Stimulated activated CD8-positive, alpha-beta memory T cell treated with anti-CD3 and anti-CD28 coated beads, Interleukin-12 subunit alpha, Interleukin-12 subunit beta, amount 100 ng/mL, for 4 hours (primary cell): ENCODE data around the gene EGFR.

ENCODE experiments used
- DNase-seq: peaks from one replicate; pipeline ENCODE4 v3.0.0-alpha.2; 2020; ENCODE audit warnings: low read depth

The EGFR gene

DNA sequence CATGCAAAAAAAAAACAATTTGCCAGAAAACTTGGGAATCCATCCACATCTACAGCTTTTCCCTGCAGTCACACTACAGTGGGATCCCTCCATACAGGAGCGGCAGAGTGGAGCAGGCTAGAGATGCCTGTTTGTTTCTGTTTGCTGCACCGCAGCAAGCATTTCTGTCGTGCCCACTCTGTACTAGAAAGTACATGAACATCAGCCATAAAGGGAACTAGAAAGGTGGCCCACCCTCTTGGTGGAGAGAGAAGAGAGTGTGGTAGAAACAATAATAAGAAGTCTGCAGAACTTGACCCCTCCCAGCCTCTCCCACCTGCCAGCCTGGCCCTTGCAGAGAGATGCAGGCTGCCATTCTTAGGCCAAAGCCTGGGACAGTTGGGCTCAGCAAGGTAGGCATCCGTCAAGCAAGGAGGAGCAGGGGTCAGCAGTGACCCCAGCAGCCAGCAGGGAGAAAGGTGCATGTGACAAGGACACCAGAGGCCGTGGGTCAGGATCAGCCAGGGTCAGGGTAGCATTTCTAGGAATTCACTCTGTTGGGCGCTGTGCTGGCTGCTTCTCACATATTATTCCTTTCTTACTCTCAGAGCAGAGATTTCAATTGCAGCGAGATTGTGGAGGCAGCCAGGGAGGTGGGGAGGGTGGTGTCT, 171.8 kb downstream of the EGFR start:
- DNase-seq: no peak

DNA sequence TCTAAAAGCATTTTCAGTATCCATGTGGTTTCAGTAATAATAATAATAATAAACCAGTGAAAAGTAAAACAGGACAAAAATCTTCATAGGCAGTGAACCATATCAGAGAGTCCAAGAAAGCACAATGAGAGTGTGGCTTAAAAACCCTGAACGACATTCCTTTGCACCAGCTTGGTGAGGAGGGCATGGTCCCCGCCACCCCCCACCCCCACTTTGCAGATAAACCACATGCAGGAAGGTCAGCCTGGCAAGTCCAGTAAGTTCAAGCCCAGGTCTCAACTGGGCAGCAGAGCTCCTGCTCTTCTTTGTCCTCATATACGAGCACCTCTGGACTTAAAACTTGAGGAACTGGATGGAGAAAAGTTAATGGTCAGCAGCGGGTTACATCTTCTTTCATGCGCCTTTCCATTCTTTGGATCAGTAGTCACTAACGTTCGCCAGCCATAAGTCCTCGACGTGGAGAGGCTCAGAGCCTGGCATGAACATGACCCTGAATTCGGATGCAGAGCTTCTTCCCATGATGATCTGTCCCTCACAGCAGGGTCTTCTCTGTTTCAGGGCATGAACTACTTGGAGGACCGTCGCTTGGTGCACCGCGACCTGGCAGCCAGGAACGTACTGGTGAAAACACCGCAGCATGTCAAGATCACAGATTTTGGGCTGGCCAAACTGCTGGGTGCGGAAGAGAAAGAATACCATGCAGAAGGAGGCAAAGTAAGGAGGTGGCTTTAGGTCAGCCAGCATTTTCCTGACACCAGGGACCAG, 172.5 kb downstream of the EGFR start:
- no peak for DNase-seq

DNA sequence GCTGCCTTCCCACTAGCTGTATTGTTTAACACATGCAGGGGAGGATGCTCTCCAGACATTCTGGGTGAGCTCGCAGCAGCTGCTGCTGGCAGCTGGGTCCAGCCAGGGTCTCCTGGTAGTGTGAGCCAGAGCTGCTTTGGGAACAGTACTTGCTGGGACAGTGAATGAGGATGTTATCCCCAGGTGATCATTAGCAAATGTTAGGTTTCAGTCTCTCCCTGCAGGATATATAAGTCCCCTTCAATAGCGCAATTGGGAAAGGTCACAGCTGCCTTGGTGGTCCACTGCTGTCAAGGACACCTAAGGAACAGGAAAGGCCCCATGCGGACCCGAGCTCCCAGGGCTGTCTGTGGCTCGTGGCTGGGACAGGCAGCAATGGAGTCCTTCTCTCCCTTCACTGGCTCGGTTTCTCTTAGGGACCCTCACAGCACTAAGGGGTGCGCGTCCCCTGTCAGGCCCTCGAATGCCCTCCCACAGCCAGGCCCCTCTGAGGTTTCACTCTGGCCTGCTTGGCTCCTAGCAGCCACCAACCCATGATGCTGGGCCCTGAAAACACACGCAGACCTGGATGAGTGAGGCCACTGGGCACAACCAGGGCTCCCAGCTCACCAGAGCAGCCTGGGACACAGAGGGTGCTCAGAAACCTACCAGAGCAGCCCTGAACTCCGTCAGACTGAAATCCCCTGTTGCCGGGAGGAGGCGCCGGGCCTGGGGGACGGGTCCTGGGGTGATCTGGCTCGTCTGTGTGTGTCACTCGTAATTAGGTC, 173.3 kb downstream of the EGFR start:
- DNase-seq: no peak

DNA sequence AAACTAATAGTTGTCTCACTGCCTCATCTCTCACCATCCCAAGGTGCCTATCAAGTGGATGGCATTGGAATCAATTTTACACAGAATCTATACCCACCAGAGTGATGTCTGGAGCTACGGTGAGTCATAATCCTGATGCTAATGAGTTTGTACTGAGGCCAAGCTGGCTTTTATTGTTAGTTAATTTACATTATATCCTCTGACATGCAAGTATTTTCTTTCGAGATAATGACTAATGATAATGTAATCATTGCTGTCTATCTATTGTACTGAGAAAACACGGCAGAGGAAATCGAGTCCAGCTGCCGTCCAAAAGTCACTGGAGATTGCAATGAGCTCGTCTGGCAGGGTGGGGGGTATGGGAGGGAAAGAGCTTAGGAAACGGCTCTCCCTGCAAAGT, 173.9 kb downstream of the EGFR start:
- DNase-seq: no peak

DNA sequence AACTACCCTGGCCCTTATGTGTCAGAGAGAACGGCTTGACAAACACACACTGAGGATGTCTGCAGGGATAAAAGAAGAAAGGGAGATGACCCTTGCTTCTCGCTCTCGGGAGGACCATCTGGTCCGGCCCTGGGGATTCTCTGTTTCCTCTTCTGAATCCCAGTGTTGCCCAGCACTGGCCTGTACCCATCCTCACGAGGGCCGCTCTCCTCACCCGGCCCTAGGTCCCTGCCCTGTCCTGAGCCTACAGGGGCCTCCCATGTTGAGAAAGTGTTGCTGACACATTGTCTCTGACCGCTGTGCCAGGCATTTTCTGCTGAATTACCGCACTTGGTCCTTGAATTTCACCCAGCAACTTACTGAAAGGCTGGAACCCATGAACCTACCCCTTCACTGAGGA, 174.4 kb downstream of the EGFR start:
- no peak for DNase-seq

DNA sequence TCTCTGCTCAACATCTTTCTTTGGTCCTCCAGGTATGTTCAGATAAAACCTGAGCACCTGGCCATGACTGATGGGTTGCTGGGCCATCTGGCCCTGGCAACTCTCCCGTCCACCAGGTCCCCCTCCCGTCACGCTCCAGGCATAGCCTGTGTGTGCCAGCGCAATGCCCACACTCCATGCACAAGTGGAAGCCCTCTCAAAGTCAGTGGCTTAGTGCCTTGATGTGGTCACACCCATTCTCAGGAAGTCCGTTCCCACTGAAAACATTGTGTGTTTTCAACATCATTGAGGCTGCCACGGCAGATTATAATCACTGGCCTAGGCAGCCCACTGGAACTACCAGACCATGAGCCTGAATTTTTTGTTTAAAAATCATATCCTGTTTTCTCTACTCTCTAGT, 175.7 kb downstream of the EGFR start:
- DNase-seq: no peak

DNA sequence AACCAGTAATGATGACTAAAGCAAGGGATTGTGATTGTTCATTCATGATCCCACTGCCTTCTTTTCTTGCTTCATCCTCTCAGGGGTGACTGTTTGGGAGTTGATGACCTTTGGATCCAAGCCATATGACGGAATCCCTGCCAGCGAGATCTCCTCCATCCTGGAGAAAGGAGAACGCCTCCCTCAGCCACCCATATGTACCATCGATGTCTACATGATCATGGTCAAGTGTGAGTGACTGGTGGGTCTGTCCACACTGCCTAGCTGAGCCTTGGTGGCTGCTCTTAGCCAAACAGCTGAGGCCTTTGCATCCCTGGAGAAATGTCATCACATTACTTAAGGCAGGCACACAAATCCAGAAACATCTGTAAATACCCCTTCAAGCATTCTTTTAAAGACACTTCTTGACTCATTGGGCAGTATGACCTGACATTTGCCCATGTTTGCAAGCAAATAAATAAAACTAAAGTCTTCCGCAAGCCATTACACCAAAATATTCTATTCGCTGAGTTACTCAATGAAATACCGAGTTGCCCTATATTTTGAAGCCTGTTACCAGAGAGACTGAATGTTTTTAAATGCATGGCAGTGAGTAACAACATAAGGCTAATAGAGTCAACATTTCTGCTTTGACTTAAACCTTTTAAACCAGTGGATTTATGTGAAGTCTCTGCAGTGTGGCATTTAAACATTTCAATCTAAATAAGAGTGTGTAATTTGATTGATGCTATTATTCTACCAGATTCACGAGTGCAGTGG, 180.0 kb downstream of the EGFR start:
- DNase-seq: no peak

DNA sequence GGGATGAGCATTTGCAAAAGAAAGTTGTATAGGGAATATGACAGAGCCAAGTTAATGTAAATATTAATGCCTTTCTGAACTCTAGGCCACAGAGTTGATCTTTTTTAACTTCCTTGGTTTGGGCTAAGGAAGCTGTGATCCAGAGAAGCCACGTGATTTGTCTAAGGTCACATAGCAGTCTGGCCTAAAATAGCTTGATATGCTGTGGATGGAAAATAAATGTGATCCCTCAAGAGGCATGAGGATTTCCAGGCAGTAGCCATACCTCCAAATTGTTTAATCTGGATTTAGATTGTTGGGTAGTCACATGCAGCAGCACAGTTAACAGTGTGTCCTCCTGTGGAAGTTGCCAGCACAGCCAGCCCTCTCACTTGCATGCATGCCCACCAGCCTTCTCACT, 180.6 kb downstream of the EGFR start:
- no peak for DNase-seq

DNA sequence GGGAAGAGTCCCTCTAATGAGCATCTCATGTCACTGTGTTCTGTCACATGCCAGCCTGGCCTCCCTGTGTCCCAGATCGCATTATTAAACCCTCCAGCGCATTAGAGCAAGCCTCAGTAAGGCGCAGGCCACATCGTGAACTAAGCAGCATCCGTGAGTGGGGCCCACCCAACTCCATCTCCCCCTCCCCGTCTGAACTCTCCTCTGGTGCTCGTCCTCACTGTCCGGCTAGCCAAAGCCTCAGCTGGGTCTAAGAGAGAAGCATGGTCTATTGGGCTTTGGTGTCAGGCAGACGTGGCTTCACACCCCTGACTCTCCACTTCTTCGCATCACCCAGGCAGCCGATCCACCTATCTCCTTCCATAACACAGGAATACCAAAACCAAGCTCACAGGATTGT, 181.6 kb downstream of the EGFR start:
- no peak for DNase-seq

DNA sequence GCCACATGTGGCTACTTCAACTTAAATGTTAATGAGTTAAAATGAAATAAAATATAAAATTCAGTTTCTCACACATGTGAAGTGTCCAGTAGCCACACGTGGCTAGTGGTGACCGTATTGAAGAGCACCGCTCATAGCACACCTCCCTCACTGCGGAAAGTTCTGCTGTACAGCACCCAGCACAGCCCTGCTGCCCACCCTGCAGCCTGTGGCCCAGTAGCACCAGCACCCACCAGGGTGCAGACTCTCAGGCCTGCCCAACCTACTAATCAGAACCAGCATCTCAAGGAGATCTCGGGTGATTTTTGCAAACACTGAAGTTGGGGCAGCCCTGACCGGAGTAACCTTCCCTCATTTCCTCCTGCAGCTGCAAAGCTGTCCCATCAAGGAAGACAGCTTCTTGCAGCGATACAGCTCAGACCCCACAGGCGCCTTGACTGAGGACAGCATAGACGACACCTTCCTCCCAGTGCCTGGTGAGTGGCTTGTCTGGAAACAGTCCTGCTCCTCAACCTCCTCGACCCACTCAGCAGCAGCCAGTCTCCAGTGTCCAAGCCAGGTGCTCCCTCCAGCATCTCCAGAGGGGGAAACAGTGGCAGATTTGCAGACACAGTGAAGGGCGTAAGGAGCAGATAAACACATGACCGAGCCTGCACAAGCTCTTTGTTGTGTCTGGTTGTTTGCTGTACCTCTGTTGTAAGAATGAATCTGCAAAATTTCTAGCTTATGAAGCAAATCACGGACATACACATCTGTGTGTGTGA, 183.5 kb downstream of the EGFR start:
- DNase-seq: no peak

DNA sequence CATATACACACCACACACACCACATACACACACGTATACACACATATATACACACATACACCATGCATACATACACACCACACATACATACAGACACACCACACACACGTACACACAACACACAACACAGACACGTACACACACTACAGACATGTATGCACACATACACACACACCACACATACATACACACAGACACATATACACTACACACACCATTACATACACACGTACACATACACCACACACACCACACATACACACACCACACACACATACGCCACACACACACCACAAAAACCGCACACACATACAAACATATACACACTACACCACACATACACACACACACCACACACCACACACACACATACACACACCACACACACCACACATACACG, 184.5 kb downstream of the EGFR start:
- DNase-seq: no peak

DNA sequence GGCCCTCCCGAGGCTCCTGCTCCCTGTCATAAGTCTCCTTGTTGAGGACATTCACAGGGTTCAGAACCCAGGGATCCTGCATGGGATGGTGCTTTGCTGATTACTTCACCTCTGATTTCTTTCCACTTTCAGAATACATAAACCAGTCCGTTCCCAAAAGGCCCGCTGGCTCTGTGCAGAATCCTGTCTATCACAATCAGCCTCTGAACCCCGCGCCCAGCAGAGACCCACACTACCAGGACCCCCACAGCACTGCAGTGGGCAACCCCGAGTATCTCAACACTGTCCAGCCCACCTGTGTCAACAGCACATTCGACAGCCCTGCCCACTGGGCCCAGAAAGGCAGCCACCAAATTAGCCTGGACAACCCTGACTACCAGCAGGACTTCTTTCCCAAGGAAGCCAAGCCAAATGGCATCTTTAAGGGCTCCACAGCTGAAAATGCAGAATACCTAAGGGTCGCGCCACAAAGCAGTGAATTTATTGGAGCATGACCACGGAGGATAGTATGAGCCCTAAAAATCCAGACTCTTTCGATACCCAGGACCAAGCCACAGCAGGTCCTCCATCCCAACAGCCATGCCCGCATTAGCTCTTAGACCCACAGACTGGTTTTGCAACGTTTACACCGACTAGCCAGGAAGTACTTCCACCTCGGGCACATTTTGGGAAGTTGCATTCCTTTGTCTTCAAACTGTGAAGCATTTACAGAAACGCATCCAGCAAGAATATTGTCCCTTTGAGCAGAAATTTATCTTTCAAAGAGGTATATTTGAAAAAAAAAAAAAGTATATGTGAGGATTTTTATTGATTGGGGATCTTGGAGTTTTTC, 186.5 kb downstream of the EGFR start:
- DNase-seq: no peak

DNA sequence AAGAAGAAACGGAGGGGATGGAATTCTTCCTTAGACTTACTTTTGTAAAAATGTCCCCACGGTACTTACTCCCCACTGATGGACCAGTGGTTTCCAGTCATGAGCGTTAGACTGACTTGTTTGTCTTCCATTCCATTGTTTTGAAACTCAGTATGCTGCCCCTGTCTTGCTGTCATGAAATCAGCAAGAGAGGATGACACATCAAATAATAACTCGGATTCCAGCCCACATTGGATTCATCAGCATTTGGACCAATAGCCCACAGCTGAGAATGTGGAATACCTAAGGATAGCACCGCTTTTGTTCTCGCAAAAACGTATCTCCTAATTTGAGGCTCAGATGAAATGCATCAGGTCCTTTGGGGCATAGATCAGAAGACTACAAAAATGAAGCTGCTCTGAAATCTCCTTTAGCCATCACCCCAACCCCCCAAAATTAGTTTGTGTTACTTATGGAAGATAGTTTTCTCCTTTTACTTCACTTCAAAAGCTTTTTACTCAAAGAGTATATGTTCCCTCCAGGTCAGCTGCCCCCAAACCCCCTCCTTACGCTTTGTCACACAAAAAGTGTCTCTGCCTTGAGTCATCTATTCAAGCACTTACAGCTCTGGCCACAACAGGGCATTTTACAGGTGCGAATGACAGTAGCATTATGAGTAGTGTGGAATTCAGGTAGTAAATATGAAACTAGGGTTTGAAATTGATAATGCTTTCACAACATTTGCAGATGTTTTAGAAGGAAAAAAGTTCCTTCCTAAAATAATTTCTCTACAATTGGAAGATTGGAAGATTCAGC, 187.6 kb downstream of the EGFR start:
- DNase-seq: no peak

DNA sequence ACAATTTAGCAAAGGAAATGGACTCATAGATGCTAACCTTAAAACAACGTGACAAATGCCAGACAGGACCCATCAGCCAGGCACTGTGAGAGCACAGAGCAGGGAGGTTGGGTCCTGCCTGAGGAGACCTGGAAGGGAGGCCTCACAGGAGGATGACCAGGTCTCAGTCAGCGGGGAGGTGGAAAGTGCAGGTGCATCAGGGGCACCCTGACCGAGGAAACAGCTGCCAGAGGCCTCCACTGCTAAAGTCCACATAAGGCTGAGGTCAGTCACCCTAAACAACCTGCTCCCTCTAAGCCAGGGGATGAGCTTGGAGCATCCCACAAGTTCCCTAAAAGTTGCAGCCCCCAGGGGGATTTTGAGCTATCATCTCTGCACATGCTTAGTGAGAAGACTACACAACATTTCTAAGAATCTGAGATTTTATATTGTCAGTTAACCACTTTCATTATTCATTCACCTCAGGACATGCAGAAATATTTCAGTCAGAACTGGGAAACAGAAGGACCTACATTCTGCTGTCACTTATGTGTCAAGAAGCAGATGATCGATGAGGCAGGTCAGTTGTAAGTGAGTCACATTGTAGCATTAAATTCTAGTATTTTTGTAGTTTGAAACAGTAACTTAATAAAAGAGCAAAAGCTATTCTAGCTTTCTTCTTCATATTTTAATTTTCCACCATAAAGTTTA, 188.8 kb downstream of the EGFR start:
- DNase-seq: no peak

DNA sequence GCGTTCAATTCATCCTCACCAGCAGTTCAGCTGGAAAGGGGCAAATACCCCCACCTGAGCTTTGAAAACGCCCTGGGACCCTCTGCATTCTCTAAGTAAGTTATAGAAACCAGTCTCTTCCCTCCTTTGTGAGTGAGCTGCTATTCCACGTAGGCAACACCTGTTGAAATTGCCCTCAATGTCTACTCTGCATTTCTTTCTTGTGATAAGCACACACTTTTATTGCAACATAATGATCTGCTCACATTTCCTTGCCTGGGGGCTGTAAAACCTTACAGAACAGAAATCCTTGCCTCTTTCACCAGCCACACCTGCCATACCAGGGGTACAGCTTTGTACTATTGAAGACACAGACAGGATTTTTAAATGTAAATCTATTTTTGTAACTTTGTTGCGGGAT, 190.5 kb downstream of the EGFR start:
- DNase-seq: no peak

DNA sequence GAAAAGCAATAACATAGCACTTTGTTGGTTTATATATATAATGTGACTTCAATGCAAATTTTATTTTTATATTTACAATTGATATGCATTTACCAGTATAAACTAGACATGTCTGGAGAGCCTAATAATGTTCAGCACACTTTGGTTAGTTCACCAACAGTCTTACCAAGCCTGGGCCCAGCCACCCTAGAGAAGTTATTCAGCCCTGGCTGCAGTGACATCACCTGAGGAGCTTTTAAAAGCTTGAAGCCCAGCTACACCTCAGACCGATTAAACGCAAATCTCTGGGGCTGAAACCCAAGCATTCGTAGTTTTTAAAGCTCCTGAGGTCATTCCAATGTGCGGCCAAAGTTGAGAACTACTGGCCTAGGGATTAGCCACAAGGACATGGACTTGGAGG, 191.4 kb downstream of the EGFR start:
- DNase-seq: no peak

DNA sequence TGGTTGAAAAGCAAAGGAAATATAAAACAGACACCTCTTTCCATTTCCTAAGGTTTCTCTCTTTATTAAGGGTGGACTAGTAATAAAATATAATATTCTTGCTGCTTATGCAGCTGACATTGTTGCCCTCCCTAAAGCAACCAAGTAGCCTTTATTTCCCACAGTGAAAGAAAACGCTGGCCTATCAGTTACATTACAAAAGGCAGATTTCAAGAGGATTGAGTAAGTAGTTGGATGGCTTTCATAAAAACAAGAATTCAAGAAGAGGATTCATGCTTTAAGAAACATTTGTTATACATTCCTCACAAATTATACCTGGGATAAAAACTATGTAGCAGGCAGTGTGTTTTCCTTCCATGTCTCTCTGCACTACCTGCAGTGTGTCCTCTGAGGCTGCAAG, 191.9 kb downstream of the EGFR start:
- DNase-seq: no peak

DNA sequence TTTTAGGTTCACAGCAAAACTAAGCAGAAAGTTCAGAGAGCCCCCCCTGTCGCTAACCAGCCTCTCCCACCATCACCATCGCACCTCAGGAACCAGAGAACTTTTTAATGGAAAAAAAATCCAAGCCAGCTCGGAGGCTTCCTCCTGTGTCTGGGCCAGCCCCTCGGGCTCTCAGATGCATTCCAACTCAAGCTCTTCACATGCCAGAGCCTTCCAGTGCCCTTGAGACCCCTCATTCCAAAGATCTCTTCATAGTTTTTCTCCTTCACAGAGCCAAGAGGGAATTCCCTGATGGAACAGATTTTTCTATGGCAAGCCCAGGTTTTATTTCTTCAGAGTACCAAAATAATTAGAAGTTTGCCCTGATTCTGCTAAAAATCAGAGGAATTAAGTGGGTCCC, 192.9 kb downstream of the EGFR start:
- DNase-seq: no peak

DNA sequence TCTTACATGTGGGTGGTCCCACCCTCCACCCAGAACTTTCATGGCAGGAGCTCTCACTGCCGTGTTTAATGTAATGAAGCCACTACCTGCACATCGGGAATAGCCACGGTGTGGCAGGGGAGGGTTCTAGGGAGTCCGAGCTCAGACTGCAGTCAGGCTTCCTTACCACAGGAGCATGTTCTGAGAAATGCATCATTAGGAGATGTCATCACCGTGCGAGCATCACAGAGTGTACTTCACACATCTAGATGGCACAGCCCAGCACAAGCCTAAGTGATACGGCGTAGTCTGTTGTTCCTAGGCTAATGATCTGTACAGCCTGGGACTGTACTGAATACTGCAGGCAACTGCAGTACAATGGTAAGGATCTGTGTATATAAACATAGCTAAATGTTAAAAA, 193.4 kb downstream of the EGFR start:
- DNase-seq: no peak
